IMR-90 (cell line): ENCODE results near the gene KRT72. TPM values are rescaled to one million over a fixed set of nuclear protein-coding genes. Genes with fewer than 3 reads are reported as not detected.

Experiments
- ATAC-seq: fragments of 200-7000 bp; cut with Tn5 transposase; 2 replicates; pipeline ENCODE4 v1.9.1; 2020; ENCODE audit warnings: low read depth, mild to moderate bottlenecking, moderate library complexity
- BruUV-seq: library from RNA; stranded (reverse); fragments of 400-500 nt; replicated peaks from 2 replicates; lab custom pipeline; 2021; lab: Mats Ljungman, UMichigan
- CTCF ChIA-PET: fragments of 300-600 bp; formaldehyde crosslinking; extraction: SDS; loops from one replicate; lab custom pipeline; 2021; ENCODE audit warnings: antibody characterized with exemption; lab: Yijun Ruan, JAX
- POLR2A ChIA-PET: fragments of 300-600 bp; sonication (Branson Sonifier 250); formaldehyde crosslinking; loops from one replicate; lab custom pipeline; 2022; ENCODE audit warnings: antibody characterized with exemption; ENCODE audit not compliant: unreplicated experiment; lab: Charles Lee
- DNase-seq: peaks from one replicate; pipeline ENCODE4 v3.0.0; 2013
- H2AFZ ChIP-seq: replicated peaks from 2 replicates; pipeline ENCODE3; 2013; ENCODE audit warnings: low read length, mild to moderate bottlenecking; ENCODE audit not compliant: poor library complexity
- H2AK5ac ChIP-seq: 2 replicates; pipeline ENCODE4 v1.6.1; 2013; ENCODE audit warnings: low read depth, low read length, inconsistent platforms
- H2AK9ac ChIP-seq: replicated peaks from 2 replicates; pipeline ENCODE3; 2013; ENCODE audit warnings: mild to moderate bottlenecking, low read depth, low read length, moderate library complexity; ENCODE audit not compliant: poor library complexity
- H2BK120ac ChIP-seq: 2 replicates; pipeline ENCODE4 v1.6.1; 2013; ENCODE audit warnings: low read depth, low read length, inconsistent platforms
- H2BK15ac ChIP-seq: 3 replicates; pipeline ENCODE4 v1.6.1; 2013; ENCODE audit warnings: low read depth, low read length, inconsistent platforms
- H2BK20ac ChIP-seq: 2 replicates; pipeline ENCODE4 v1.6.1; 2013; ENCODE audit warnings: low read depth, mild to moderate bottlenecking, inconsistent platforms, low read length, moderate library complexity
- H2BK5ac ChIP-seq: 2 replicates; pipeline ENCODE4 v1.6.1; 2013; ENCODE audit warnings: mild to moderate bottlenecking, low read depth, low read length, inconsistent platforms; ENCODE audit not compliant: poor library complexity, severe bottlenecking
- H3K14ac ChIP-seq: replicated peaks from 2 replicates; pipeline ENCODE4 v1.6.1; 2013; ENCODE audit warnings: low read depth, low read length, inconsistent platforms
- H3K18ac ChIP-seq: 2 replicates; pipeline ENCODE4 v1.6.1; 2013; ENCODE audit warnings: low read depth, low read length, control low read depth
- H3K23ac ChIP-seq: 2 replicates; pipeline ENCODE4 v1.6.1; 2013; ENCODE audit warnings: low read depth, low read length, inconsistent platforms
- H3K27ac ChIP-seq: 2 replicates; pipeline ENCODE4 v1.5.1; 2013; ENCODE audit warnings: mild to moderate bottlenecking, control low read depth, low read length; ENCODE audit not compliant: insufficient read depth
- H3K27me3 ChIP-seq: 2 replicates; pipeline ENCODE4 v1.6.1; 2013; ENCODE audit warnings: low read length; ENCODE audit not compliant: control insufficient read depth, insufficient read depth
- H3K36me3 ChIP-seq: 2 replicates; pipeline ENCODE4 v1.6.1; 2013; ENCODE audit warnings: low read length, mixed read lengths; ENCODE audit not compliant: control insufficient read depth, insufficient read depth
- H3K4ac ChIP-seq: 2 replicates; pipeline ENCODE4 v1.6.1; 2013; ENCODE audit warnings: low read depth, low read length, inconsistent platforms
- H3K4me1 ChIP-seq: 2 replicates; pipeline ENCODE4 v1.6.1; 2013; ENCODE audit warnings: low read length, mixed read lengths; ENCODE audit not compliant: control insufficient read depth, insufficient read depth
- H3K4me2 ChIP-seq: 2 replicates; pipeline ENCODE4 v1.6.1; 2013; ENCODE audit warnings: low read depth, mild to moderate bottlenecking, control low read depth, low read length, moderate library complexity
- H3K4me3 ChIP-seq: 2 replicates; pipeline ENCODE4 v1.5.1; 2013; ENCODE audit warnings: low read depth, mild to moderate bottlenecking, control low read depth, low read length, moderate library complexity; ENCODE audit not compliant: insufficient read depth
- H3K56ac ChIP-seq: 2 replicates; pipeline ENCODE4 v1.6.1; 2013; ENCODE audit warnings: low read length, inconsistent platforms; ENCODE audit not compliant: insufficient read depth; ENCODE audit errors: extremely low read depth
- H3K79me1 ChIP-seq, 2 experiments: 2 replicates each; pipeline ENCODE4 v1.6.1; 2013; ENCODE audit warnings: low read length in 2 of 2, inconsistent platforms in 1 of 2, low read depth in 1 of 2
- H3K9ac ChIP-seq: 2 replicates; pipeline ENCODE4 v1.6.1; 2013; ENCODE audit warnings: low read depth, low read length, control low read depth
- H3K9me1 ChIP-seq: 2 replicates; pipeline ENCODE4 v1.6.1; 2013; ENCODE audit warnings: low read length, inconsistent platforms; ENCODE audit not compliant: insufficient read depth
- H3K9me3 ChIP-seq: 2 replicates; pipeline ENCODE4 v1.6.1; 2013; ENCODE audit warnings: low read length; ENCODE audit not compliant: control insufficient read depth, insufficient read depth
- H4K20me1 ChIP-seq: 2 replicates; pipeline ENCODE4 v1.6.1; 2013; ENCODE audit warnings: low read length, inconsistent platforms; ENCODE audit not compliant: insufficient read depth
- H4K5ac ChIP-seq: 2 replicates; pipeline ENCODE4 v1.6.1; 2013; ENCODE audit warnings: mild to moderate bottlenecking, low read depth, low read length, control low read depth
- H4K8ac ChIP-seq, 2 experiments: 2 replicates each; pipeline ENCODE4 v1.6.1; 2013; ENCODE audit warnings: low read depth in 2 of 2, low read length in 2 of 2, control low read depth in 1 of 2, inconsistent platforms in 1 of 2
- H4K91ac ChIP-seq: 2 replicates; pipeline ENCODE4 v1.6.1; 2013; ENCODE audit warnings: low read depth, low read length, inconsistent platforms; ENCODE audit not compliant: insufficient read depth
- BHLHE40 ChIP-seq: fragments of 150-350 bp; IDR thresholded peaks from 2 replicates; pipeline ENCODE4 v1.6.1; 2016; ENCODE audit warnings: mild to moderate bottlenecking, low read depth, low read length
- CEBPB ChIP-seq: IDR thresholded peaks from 2 replicates; pipeline ENCODE4 v1.6.1; 2012; ENCODE audit warnings: low read depth, low read length, improper control_type of control experiment
- CHD1 ChIP-seq: IDR thresholded peaks from 2 replicates; pipeline ENCODE4 v1.6.1; 2012; ENCODE audit warnings: low read depth, low read length, improper control_type of control experiment
- CTCF ChIP-seq: conservative IDR thresholded peaks from 2 replicates; pipeline ENCODE4 v1.5.1; 2012; ENCODE audit warnings: mild to moderate bottlenecking, low read depth, low read length, improper control_type of control experiment
- ELK1 ChIP-seq: fragments of 150-350 bp; IDR thresholded peaks from 2 replicates; pipeline ENCODE4 v1.6.1; 2016; ENCODE audit warnings: low read depth, mild to moderate bottlenecking, low read length, moderate library complexity, borderline replicate concordance
- FOS ChIP-seq: fragments of 150-350 bp; IDR thresholded peaks from 2 replicates; pipeline ENCODE4 v1.6.1; 2016; ENCODE audit warnings: low read depth, low read length
- MAFK ChIP-seq: IDR thresholded peaks from 2 replicates; pipeline ENCODE4 v1.6.1; 2012; ENCODE audit warnings: low read depth, low read length, improper control_type of control experiment
- MAZ ChIP-seq: IDR thresholded peaks from 2 replicates; pipeline ENCODE4 v1.6.1; 2012; ENCODE audit warnings: low read depth, mild to moderate bottlenecking, low read length, improper control_type of control experiment, moderate library complexity, borderline replicate concordance
- MXI1 ChIP-seq: IDR thresholded peaks from 2 replicates; pipeline ENCODE4 v1.6.1; 2012; ENCODE audit warnings: low read depth, mild to moderate bottlenecking, low read length, moderate library complexity, borderline replicate concordance
- NFE2L2 ChIP-seq: fragments of 150-350 bp; IDR thresholded peaks from 2 replicates; pipeline ENCODE4 v1.6.1; 2016; ENCODE audit warnings: low read depth, mild to moderate bottlenecking, low read length
- POLR2A ChIP-seq: IDR thresholded peaks from 2 replicates; pipeline ENCODE4 v1.6.1; 2012; ENCODE audit warnings: mild to moderate bottlenecking, low read depth, low read length
- RAD21 ChIP-seq: IDR thresholded peaks from 2 replicates; pipeline ENCODE4 v1.6.1; 2012; ENCODE audit warnings: low read length, improper control_type of control experiment
- RCOR1 ChIP-seq: IDR thresholded peaks from 2 replicates; pipeline ENCODE4 v1.6.1; 2012; ENCODE audit warnings: mild to moderate bottlenecking, low read length, improper control_type of control experiment; ENCODE audit not compliant: insufficient replicate concordance
- RFX5 ChIP-seq: IDR thresholded peaks from 2 replicates; pipeline ENCODE4 v1.8.0; 2012; ENCODE audit warnings: low read depth, mild to moderate bottlenecking, low read length, moderate library complexity
- SMC3 ChIP-seq: fragments of 150-350 bp; IDR thresholded peaks from 2 replicates; pipeline ENCODE4 v1.6.1; 2016; ENCODE audit warnings: low read depth, mild to moderate bottlenecking, antibody characterized with exemption, low read length, moderate library complexity
- USF2 ChIP-seq: fragments of 150-350 bp; IDR thresholded peaks from 2 replicates; pipeline ENCODE4 v1.6.1; 2017; ENCODE audit warnings: mild to moderate bottlenecking, antibody characterized with exemption, low read length, low read depth
- WGBS, 2 experiments: methylation state at CpG; one replicate each; pipeline versions ENCODE4 v1.1.5 to v1.1.7; 2013; ENCODE audit warnings: missing lambda C conversion rate in 2 of 2; ENCODE audit not compliant: insufficient read length in 1 of 2; ENCODE audit errors: extremely low coverage in 2 of 2; 5-methylcytosine and 5-hydroxymethylcytosine counted together
- dilution Hi-C: fragments of 300-500 bp; cut with HindIII; formaldehyde crosslinking; loops from one replicate; pipeline ENCODE4 v1.14.3; 2018; ENCODE audit warnings: low sequenced_read_pairs; ENCODE audit not compliant: unreplicated experiment
- in situ Hi-C: fragments of 300-500 bp; cut with MboI; formaldehyde crosslinking; loops from 3 replicates; pipeline ENCODE4 v1.14.3; 2019; ENCODE audit warnings: low sequenced_read_pairs, inconsistent platforms, mixed read lengths
- intact Hi-C: fragments of 100-400 bp; cut with micrococcal nuclease; formaldehyde crosslinking; loops from 2 replicates; pipeline ENCODE4 v1.10.0; 2022
- polyA plus RNA-seq, 3 experiments: library from polyadenylated mRNA; depleted of rRNA; stranded (reverse); fragments of >200 nt; gene quantifications; 2 replicates each; pipeline ENCODE4 v1.2.3, GENCODE V29; 2012; ENCODE audit warnings: low replicate concordance in 1 of 3
- total RNA-seq: library from RNA; depleted of rRNA; stranded (reverse); fragments of >200 nt; gene quantifications from 2 replicates; pipeline ENCODE4 v1.2.3, GENCODE V29; 2012

The KRT72 gene
- total and polyA plus RNA-seq, 2 of the 4 experiments (the other 2 are of a cell fraction): not detected

GRCh38 chr12:52607314-52607713 lies 6.1 kb upstream of the KRT72 start:
- no peaks in the 10 kb centered on the region for H3K36me3 ChIP-seq
- H2BK20ac ChIP-seq: no peak overlapping the region
- H4K5ac ChIP-seq: no peak overlapping the region
- no peak overlapping the region for H3K9ac ChIP-seq
- H3K4me3 ChIP-seq: no peak overlapping the region
- no peak overlapping the region for H2BK5ac ChIP-seq
- no CpG with 5 or more reads among the region's 1 CpG for WGBS, 2 experiments
- CTCF ChIA-PET: no interaction called here
- no peak overlapping the region for H4K91ac ChIP-seq
- no peak overlapping the region for H3K56ac ChIP-seq
- no peak overlapping the region for H3K4ac ChIP-seq
- H3K14ac ChIP-seq: no peak overlapping the region
- dilution Hi-C loops (no loop called here), intact Hi-C loops (no loop called here), in situ Hi-C loops (no loop called here)
- H3K27me3 ChIP-seq: peaks cover 39% of the 10 kb centered on the region
- no peak overlapping the region for H4K8ac ChIP-seq
- H3K23ac ChIP-seq: no peak overlapping the region
- no peak overlapping the region for H3K4me2 ChIP-seq
- H2AK9ac ChIP-seq: no peak overlapping the region
- H2AK5ac ChIP-seq: no peak overlapping the region
- ATAC-seq (no peak), DNase-seq (no peak)
- BruUV-seq: no TSS peak
- POLR2A ChIA-PET: no interaction called here
- no peak overlapping the region for H2BK120ac ChIP-seq
- no peaks in the 10 kb centered on the region for H3K79me1 ChIP-seq
- H3K18ac ChIP-seq: no peak overlapping the region
- TF ChIP-seq MAFK (no peak), POLR2A (no peak), MXI1 (no peak), FOS (no peak), CTCF (no peak), CHD1 (no peak), ELK1 (no peak), RFX5 (no peak), NFE2L2 (no peak), SMC3 (no peak), USF2 (no peak), RCOR1 (no peak), MAZ (no peak), BHLHE40 (no peak), RAD21 (no peak), CEBPB (no peak)
- no peaks in the 10 kb centered on the region for H4K20me1 ChIP-seq
- no peak overlapping the region for H2AFZ ChIP-seq
- H3K4me1 ChIP-seq: no peaks in the 10 kb centered on the region
- H3K27ac ChIP-seq: no peak overlapping the region
- H3K9me3 ChIP-seq: no peaks in the 10 kb centered on the region
- H3K9me1 ChIP-seq: no peaks in the 10 kb centered on the region
- H2BK15ac ChIP-seq: no peak overlapping the region
